ENCODE data around the gene DOLPP1. TPM values are rescaled to one million over a fixed set of nuclear protein-coding genes. Genes with fewer than 3 reads are reported as not detected.

The DOLPP1 gene
- polyA plus RNA-seq, 1 donor from 2014 or later = 31.5 TPM

DNA sequence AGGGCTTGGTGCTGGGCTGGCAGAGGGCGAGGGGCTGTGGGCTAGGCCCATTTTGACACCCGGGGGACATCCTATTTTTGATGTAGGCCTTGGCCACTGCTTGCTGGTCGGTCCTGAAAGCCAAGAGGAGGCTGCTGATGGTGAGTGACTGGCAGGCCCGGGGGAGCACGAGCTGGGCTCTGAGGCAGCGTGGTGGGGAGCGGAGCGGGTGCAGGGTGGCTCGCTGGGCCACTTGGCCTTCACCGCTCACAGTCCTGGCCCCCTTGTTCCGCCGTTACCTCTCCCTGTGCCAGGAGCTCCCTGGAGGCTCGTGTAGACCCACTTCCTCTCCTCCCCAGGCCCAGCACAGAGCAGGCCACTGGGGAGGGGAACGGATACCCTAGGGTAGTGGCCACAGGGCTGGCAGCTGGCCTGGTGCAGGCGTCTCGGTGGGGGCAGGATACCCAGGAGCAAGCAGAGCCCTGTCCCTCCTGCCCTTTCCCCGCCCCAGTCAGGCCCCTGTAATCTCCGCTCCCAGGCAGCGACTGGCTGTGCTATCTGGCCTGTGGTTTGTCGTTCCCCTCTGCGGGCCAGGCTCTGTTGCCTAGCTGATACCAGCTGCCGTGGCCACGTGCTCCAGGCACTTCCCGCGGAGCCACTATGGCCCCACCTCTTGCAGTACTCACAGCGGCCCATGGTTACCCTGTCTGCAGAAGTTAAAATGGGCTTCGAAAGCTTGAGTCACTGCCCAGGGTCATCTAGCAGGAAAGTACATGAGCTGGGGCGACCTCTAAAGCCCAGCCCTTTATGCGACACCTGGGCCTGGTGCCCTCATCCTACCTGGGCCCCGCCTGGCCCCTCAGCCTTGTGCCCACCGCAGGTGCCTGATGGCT is 11.7 kb upstream of the DOLPP1 start:
- Histone ChIP-seq H3K9me3 (ENCODE audit: low read length) (no peaks in the 10 kb centered on the region), H3K9ac (ENCODE audit: low read length) (no peak overlapping the region), H3F3A (ENCODE audit: insufficient read depth, low read length, poor library complexity, severe bottlenecking) (no peaks in the 10 kb centered on the region), H3K4me2 (ENCODE audit: low read length) (no peak overlapping the region), H2AFZ (ENCODE audit: low read depth, low read length) (no peak overlapping the region), H3K27ac (ENCODE audit: low read length) (no peak overlapping the region), H3K27me3 (ENCODE audit: insufficient read depth, low read depth, low read length) (no peaks in the 10 kb centered on the region), H3K4me3 (ENCODE audit: low read length) (no peak overlapping the region), H4K20me1 (ENCODE audit: insufficient read depth) (no peaks in the 10 kb centered on the region), H3K9me2 (ENCODE audit: insufficient read depth, low read length) (no peaks in the 10 kb centered on the region), H3K36me3 (ENCODE audit: insufficient read depth, low read length) (no peaks in the 10 kb centered on the region), H3K79me2 (replicated peaks; ENCODE audit: insufficient read depth, low read length) (no peaks in the 10 kb centered on the region)
- no peak for TF ChIP-seq RAD21 (conservative IDR thresholded peaks at IDR 0.05)
- TF ChIP-seq MXI1 (conservative IDR thresholded peaks at IDR 0.05; ENCODE audit: poor library complexity, severe bottlenecking) = no peak
- TF ChIP-seq SMC3 (conservative IDR thresholded peaks at IDR 0.05; ENCODE audit: poor library complexity) = no peak
- no peak for TF ChIP-seq EP300 (conservative IDR thresholded peaks at IDR 0.05; ENCODE audit: poor library complexity, severe bottlenecking)
- TF ChIP-seq, protein P1, sequence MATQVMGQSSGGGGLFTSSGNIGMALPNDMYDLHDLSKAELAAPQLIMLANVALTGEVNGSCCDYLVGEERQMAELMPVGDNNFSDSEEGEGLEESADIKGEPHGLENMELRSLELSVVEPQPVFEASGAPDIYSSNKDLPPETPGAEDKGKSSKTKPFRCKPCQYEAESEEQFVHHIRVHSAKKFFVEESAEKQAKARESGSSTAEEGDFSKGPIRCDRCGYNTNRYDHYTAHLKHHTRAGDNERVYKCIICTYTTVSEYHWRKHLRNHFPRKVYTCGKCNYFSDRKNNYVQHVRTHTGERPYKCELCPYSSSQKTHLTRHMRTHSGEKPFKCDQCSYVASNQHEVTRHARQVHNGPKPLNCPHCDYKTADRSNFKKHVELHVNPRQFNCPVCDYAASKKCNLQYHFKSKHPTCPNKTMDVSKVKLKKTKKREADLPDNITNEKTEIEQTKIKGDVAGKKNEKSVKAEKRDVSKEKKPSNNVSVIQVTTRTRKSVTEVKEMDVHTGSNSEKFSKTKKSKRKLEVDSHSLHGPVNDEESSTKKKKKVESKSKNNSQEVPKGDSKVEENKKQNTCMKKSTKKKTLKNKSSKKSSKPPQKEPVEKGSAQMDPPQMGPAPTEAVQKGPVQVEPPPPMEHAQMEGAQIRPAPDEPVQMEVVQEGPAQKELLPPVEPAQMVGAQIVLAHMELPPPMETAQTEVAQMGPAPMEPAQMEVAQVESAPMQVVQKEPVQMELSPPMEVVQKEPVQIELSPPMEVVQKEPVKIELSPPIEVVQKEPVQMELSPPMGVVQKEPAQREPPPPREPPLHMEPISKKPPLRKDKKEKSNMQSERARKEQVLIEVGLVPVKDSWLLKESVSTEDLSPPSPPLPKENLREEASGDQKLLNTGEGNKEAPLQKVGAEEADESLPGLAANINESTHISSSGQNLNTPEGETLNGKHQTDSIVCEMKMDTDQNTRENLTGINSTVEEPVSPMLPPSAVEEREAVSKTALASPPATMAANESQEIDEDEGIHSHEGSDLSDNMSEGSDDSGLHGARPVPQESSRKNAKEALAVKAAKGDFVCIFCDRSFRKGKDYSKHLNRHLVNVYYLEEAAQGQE (IDR thresholded peaks at IDR 0.05; ENCODE audit: borderline replicate concordance) = no peak
- TF ChIP-seq, protein P2, sequence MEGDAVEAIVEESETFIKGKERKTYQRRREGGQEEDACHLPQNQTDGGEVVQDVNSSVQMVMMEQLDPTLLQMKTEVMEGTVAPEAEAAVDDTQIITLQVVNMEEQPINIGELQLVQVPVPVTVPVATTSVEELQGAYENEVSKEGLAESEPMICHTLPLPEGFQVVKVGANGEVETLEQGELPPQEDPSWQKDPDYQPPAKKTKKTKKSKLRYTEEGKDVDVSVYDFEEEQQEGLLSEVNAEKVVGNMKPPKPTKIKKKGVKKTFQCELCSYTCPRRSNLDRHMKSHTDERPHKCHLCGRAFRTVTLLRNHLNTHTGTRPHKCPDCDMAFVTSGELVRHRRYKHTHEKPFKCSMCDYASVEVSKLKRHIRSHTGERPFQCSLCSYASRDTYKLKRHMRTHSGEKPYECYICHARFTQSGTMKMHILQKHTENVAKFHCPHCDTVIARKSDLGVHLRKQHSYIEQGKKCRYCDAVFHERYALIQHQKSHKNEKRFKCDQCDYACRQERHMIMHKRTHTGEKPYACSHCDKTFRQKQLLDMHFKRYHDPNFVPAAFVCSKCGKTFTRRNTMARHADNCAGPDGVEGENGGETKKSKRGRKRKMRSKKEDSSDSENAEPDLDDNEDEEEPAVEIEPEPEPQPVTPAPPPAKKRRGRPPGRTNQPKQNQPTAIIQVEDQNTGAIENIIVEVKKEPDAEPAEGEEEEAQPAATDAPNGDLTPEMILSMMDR (IDR thresholded peaks at IDR 0.05; ENCODE audit: poor library complexity, severe bottlenecking) = no peak
- TF ChIP-seq EZH2 (IDR thresholded peaks at IDR 0.05; ENCODE audit: borderline replicate concordance, insufficient read depth, low read length, poor library complexity, severe bottlenecking) = no peak
- TF ChIP-seq POLR2AphosphoS5 (IDR thresholded peaks at IDR 0.05) = no peak
- TF ChIP-seq TAF1 (IDR thresholded peaks at IDR 0.05; ENCODE audit: low read depth) = no peak

DNA sequence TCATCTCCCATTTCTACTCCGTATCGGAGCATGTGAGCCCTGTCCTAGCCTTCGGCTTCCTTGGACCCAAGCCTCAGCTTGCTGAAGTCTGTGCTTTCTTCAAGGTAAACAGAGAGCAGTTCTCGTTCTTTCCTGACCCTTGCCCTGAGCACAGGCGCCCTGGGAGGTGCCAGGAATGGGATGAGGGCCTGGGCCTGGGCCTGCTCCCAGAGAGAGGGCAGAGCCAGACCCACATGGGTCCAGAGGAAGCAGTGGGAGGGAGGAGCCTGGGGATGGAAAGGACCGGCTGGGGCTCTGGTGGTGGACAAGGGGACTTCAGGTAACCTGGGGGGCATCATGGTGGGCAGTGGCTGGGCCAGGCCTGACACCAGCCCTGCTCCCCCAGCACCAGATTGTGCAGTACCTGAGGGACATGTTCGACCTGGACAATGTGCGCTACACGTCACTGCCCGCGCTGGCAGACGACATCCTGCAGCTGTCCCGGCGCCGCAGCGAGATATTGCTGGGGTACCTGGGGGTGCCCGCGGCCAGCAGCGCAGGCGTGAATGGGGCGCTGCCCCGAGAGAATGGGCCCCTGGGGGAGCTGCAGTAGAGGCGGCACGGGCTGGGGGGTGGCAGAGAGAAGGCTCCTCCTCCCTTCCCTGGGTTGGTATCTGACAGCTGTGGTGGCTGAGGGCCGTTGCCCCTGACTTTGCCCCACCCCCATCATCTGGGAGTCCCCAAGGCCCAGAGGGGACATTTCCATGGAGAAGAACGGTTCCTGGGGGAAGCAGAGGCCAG is 10.9 kb upstream of the DOLPP1 start:
- no peak overlapping the region for H3K27ac ChIP-seq (ENCODE audit: low read length)
- H2AFZ ChIP-seq (ENCODE audit: low read depth, low read length) = no peak overlapping the region
- no peaks in the 10 kb centered on the region for H3K27me3 ChIP-seq (ENCODE audit: insufficient read depth, low read depth, low read length)
- no peak overlapping the region for H3K4me2 ChIP-seq (ENCODE audit: low read length)
- no peaks in the 10 kb centered on the region for H3K9me2 ChIP-seq (ENCODE audit: insufficient read depth, low read length)
- no peak overlapping the region for H3K4me3 ChIP-seq (ENCODE audit: low read length)
- no peaks in the 10 kb centered on the region for H3K36me3 ChIP-seq (ENCODE audit: insufficient read depth, low read length)
- no peaks in the 10 kb centered on the region for H3K9me3 ChIP-seq (ENCODE audit: low read length)
- no peaks in the 10 kb centered on the region for H3K79me2 ChIP-seq (replicated peaks; ENCODE audit: insufficient read depth, low read length)
- no peak overlapping the region for H3K9ac ChIP-seq (ENCODE audit: low read length)
- H3F3A ChIP-seq (ENCODE audit: insufficient read depth, low read length, poor library complexity, severe bottlenecking) = no peaks in the 10 kb centered on the region
- H4K20me1 ChIP-seq (ENCODE audit: insufficient read depth) = no peaks in the 10 kb centered on the region
- TF ChIP-seq POLR2AphosphoS5 (IDR thresholded peaks at IDR 0.05) = no peak
- TF ChIP-seq TAF1 (IDR thresholded peaks at IDR 0.05; ENCODE audit: low read depth) = no peak
